Activated CD8-positive, alpha-beta memory T cell treated with anti-CD3 and anti-CD28 coated beads, Interleukin-2, amount 10 ng/mL, durations not matched to agents 7 days and 5 days (primary cell): ENCODE results near the gene IRGQ. TPM values are rescaled to one million over a fixed set of nuclear protein-coding genes. Genes with fewer than 3 reads are reported as not detected.
"Not testable (repeated sequence)": the region's sequence is repeated elsewhere in the genome, so short reads cannot be mapped to it uniquely, and the experiment has no call there.

Experiments
- ATAC-seq: fragments of 150-1000 bp; cut with Tn5 transposase; one replicate; pipeline ENCODE4 v1.10.0; 2021; ENCODE audit warnings: moderate library complexity
- CTCF ChIA-PET: fragments of 350-600 bp; sonication (Branson Sonifier 250); formaldehyde crosslinking; loops from one replicate; lab custom pipeline; 2021; ENCODE audit warnings: antibody characterized with exemption; lab: Charles Lee
- DNase-seq: peaks from one replicate; pipeline ENCODE4 v3.0.0-alpha.2; 2020
- H3K27ac Mint-ChIP-seq: one replicate; pipeline ENCODE4 v1.8.0; 2021; ENCODE audit warnings: mild to moderate bottlenecking, mixed read lengths
- H3K27me3 Mint-ChIP-seq: one replicate; pipeline ENCODE4 v1.8.0; 2021; ENCODE audit warnings: mixed read lengths
- H3K36me3 Mint-ChIP-seq: one replicate; pipeline ENCODE4 v1.8.0; 2021; ENCODE audit warnings: mild to moderate bottlenecking, mixed read lengths
- H3K4me1 Mint-ChIP-seq: one replicate; pipeline ENCODE4 v1.8.0; 2021; ENCODE audit warnings: mixed read lengths
- H3K4me3 Mint-ChIP-seq: one replicate; pipeline ENCODE4 v1.8.0; 2021; ENCODE audit warnings: mild to moderate bottlenecking, moderate library complexity, mixed read lengths
- H3K9me3 Mint-ChIP-seq: one replicate; pipeline ENCODE4 v1.8.0; 2022; ENCODE audit warnings: low read depth, mixed read lengths
- total RNA-seq, 2 experiments: library from RNA; stranded (reverse); gene quantifications; one replicate each; pipeline ENCODE4 v1.2.3, GENCODE V29; 2021

The IRGQ gene
- total RNA-seq, 2 experiments from 2014 or later: 12.9 to 23.0 TPM

- H3K4me1 Mint-ChIP-seq: peaks cover 11% of the 10 kb centered on the region
These were observed 41.5 kb downstream of the IRGQ start for GRCh38 chr19:43554317-43554895.

GRCh38 chr19:43553656-43554055 is 42.3 kb downstream of the IRGQ start:
- Mint-ChIP-seq H3K36me3 (peaks cover 16% of the 10 kb centered on the region), H3K4me3 (no peak overlapping the region), H3K9me3 (no peaks in the 10 kb centered on the region), H3K4me1 (peaks cover 11% of the 10 kb centered on the region), H3K27me3 (no peaks in the 10 kb centered on the region), H3K27ac (no peak overlapping the region)
- CTCF ChIA-PET: interaction anchor here (1.4 to 9.2 kb wide), 8 partner anchors 10 to 107 kb away, joined by 3 to 173 read pairs (median 15); partner anchors contain the start of genes IRGQ, PINLYP, XRCC1 and ZNF575
- DNase-seq (no peak), ATAC-seq (no peak)

More at GRCh38 chr19:43554317-43554895, 41.5 kb downstream of the IRGQ start:
- DNase-seq: no peak
- Mint-ChIP-seq H3K27me3 (no peaks in the 10 kb centered on the region), H3K36me3 (peaks cover 13% of the 10 kb centered on the region), H3K4me3 (no peak overlapping the region), H3K9me3 (no peaks in the 10 kb centered on the region), H3K27ac (peak overlapping the region; percentile 29)
- CTCF ChIA-PET: interaction anchor here (1.0 to 9.2 kb wide), 24 partner anchors 9 to 255 kb away, joined by 3 to 173 read pairs (median 8); partner anchors contain the start of genes IRGQ, PINLYP, SMG9 and XRCC1
- ATAC-seq: no peak

GRCh38 chr19:43552616-43553015 is 43.3 kb downstream of the IRGQ start:
- H3K4me3 Mint-ChIP-seq: no peak overlapping the region
- ATAC-seq: no peak
- no peak overlapping the region for H3K27ac Mint-ChIP-seq
- no peak for DNase-seq
- CTCF ChIA-PET: interaction anchor here (1.2 to 9.2 kb wide), 4 partner anchors 11 to 106 kb away, joined by 3 to 173 read pairs (median 4); partner anchors contain the start of genes IRGQ and ZNF576
- H3K9me3 Mint-ChIP-seq: no peaks in the 10 kb centered on the region
- H3K4me1 Mint-ChIP-seq: peaks cover 11% of the 10 kb centered on the region
- peaks cover 16% of the 10 kb centered on the region for H3K36me3 Mint-ChIP-seq
- H3K27me3 Mint-ChIP-seq: no peaks in the 10 kb centered on the region

DNA sequence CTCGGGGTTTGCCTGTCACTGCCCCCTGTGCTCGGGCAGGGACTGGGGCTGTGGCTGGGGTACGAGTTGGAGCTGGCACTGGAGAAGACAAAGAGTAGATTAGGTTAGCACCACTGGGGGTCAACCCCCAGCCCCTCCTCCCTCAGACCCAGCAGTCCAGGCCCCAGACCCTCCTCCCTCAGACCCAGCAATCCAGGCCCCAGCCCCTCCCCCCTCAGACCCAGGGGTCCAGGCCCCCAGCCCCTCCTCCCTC is 43.8 kb downstream of the IRGQ start:
- no peaks in the 10 kb centered on the region for H3K9me3 Mint-ChIP-seq
- no peaks in the 10 kb centered on the region for H3K27me3 Mint-ChIP-seq
- peaks cover 13% of the 10 kb centered on the region for H3K36me3 Mint-ChIP-seq
- H3K4me3 Mint-ChIP-seq: no peak overlapping the region
- DNase-seq (no peak), ATAC-seq (no peak)
- peaks cover 11% of the 10 kb centered on the region for H3K4me1 Mint-ChIP-seq
- CTCF ChIA-PET: interaction anchor here (1.2 to 9.2 kb wide), 3 partner anchors 16 to 105 kb away, joined by 4 to 173 read pairs (median 4); partner anchors contain the start of genes IRGQ and ZNF576
- no peak overlapping the region for H3K27ac Mint-ChIP-seq

GRCh38 chr19:43551399-43552197 is 44.3 kb downstream of the IRGQ start:
- no peak for DNase-seq
- H3K27ac Mint-ChIP-seq: no peak overlapping the region
- no peaks in the 10 kb centered on the region for H3K27me3 Mint-ChIP-seq
- H3K36me3 Mint-ChIP-seq: peaks cover 13% of the 10 kb centered on the region
- no peaks in the 10 kb centered on the region for H3K9me3 Mint-ChIP-seq
- no peak overlapping the region for H3K4me3 Mint-ChIP-seq
- no peak for ATAC-seq
- peaks cover 11% of the 10 kb centered on the region for H3K4me1 Mint-ChIP-seq
- CTCF ChIA-PET: interaction anchor here (0.6 to 9.2 kb wide), 4 partner anchors 15 to 105 kb away, joined by 4 to 173 read pairs (median 4); partner anchors contain the start of genes IRGQ and ZNF576

DNA sequence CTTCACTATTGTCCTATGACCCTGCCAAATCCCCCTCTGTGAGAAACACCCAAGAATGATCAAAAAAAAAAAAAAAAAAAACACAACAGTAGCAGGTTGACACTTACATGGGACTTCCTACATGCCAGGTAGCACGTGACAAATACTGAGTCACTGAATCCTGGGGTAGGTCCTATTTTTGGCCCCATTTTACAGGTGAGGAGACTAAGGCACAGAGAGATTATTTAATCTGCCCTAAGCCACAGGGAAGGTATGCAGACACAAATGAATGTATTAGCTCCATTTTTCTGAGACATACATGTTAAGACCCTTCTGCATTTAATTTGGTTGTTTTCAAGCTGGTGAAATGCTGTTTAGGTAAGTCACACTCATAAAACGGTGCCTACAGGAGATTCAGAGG is 47.2 kb downstream of the IRGQ start:
- no peaks in the 10 kb centered on the region for H3K9me3 Mint-ChIP-seq
- no peak for ATAC-seq
- H3K4me3 Mint-ChIP-seq: no peak overlapping the region
- peaks cover 8% of the 10 kb centered on the region for H3K36me3 Mint-ChIP-seq
- no peaks in the 10 kb centered on the region for H3K27me3 Mint-ChIP-seq
- CTCF ChIA-PET: interaction anchor here (2.0 kb wide), 1 partner anchor 13 kb away, joined by 4 read pairs; no protein-coding TSS in a partner anchor
- no peaks in the 10 kb centered on the region for H3K4me1 Mint-ChIP-seq
- H3K27ac Mint-ChIP-seq: no peak overlapping the region
- no peak for DNase-seq

DNA sequence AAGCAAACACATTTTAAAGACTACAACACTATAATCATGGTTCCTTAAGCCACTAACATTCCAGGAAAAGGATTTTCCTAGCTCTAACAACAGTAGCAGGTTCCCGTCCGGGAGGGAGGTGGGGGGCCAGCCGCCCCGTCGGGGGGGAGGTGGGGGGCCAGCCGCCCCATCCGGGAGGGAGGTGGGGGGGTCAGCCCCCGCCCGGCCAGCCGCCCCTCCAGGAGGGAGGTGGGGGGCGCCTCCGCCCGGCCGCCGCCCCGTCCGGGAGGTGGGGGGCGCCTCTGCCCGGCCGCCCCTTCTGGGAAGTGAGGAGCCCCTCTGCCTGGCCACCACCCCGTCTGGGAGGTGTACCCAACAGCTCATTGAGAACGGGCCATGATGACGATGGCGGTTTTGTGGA is 48.0 kb downstream of the IRGQ start:
- H3K9me3 Mint-ChIP-seq, H3K4me1 Mint-ChIP-seq, H3K4me3 Mint-ChIP-seq, H3K27me3 Mint-ChIP-seq, ATAC-seq, H3K27ac Mint-ChIP-seq, DNase-seq, CTCF ChIA-PET: not testable (repeated sequence)
- peaks cover 14% of the 10 kb centered on the region for H3K36me3 Mint-ChIP-seq

GRCh38 chr19:43546581-43546980 is 49.4 kb downstream of the IRGQ start:
- no peak overlapping the region for H3K4me3 Mint-ChIP-seq
- CTCF ChIA-PET: interaction anchor here (1.0 to 4.9 kb wide), 2 partner anchors 9 to 16 kb away, joined by 3 to 22 read pairs; no protein-coding TSS in a partner anchor
- H3K9me3 Mint-ChIP-seq: no peaks in the 10 kb centered on the region
- peaks cover 17% of the 10 kb centered on the region for H3K36me3 Mint-ChIP-seq
- DNase-seq: no peak
- ATAC-seq: no peak
- H3K27ac Mint-ChIP-seq: no peak overlapping the region
- H3K27me3 Mint-ChIP-seq: no peaks in the 10 kb centered on the region
- H3K4me1 Mint-ChIP-seq: no peaks in the 10 kb centered on the region

- Mint-ChIP-seq H3K4me1 (no peaks in the 10 kb centered on the region), H3K36me3 (peaks cover 18% of the 10 kb centered on the region), H3K9me3 (no peaks in the 10 kb centered on the region), H3K4me3 (no peak overlapping the region), H3K27me3 (no peaks in the 10 kb centered on the region), H3K27ac (no peak overlapping the region)
- CTCF ChIA-PET: interaction anchor here (1.5 to 4.9 kb wide), 2 partner anchors 9 to 48 kb away, joined by 5 to 22 read pairs; no protein-coding TSS in a partner anchor
- no peak for ATAC-seq
- DNase-seq: no peak
These were observed 50.0 kb downstream of the IRGQ start for GRCh38 chr19:43545981-43546380.

GRCh38 chr19:43545276-43545675 is 50.7 kb downstream of the IRGQ start:
- CTCF ChIA-PET: interaction anchor here (1.5 to 4.9 kb wide), 3 partner anchors 10 to 49 kb away, joined by 5 to 22 read pairs (median 6); no protein-coding TSS in a partner anchor
- DNase-seq (no peak), ATAC-seq (no peak)
- Mint-ChIP-seq H3K9me3 (no peaks in the 10 kb centered on the region), H3K27me3 (no peaks in the 10 kb centered on the region), H3K36me3 (peaks cover 23% of the 10 kb centered on the region), H3K4me1 (no peaks in the 10 kb centered on the region), H3K4me3 (no peak overlapping the region), H3K27ac (peak overlapping the region; percentile 1)

DNA sequence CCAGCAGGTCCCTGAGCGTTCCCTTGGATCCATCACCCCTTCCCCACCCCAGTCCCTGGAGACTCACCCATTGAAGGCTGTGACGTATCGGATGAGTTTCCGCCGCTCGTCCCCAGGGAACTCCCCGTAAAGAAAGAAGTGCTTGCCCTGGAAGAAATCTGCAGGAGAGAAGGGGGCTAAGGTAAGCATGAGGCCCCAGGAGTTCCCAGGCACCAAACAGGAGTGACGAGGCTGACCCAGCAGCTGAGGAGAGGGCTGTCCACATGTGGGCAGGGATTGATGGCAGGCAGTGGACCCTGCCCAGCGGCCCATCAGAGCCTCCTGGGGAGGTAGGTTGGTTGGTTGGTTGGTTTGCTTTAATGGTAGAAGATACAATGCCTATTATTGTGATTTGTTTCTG is 51.9 kb downstream of the IRGQ start:
- CTCF ChIA-PET: interaction anchor here (1.6 to 4.9 kb wide), 2 partner anchors 9 to 11 kb away, joined by 6 to 22 read pairs; no protein-coding TSS in a partner anchor
- no peak for ATAC-seq
- Mint-ChIP-seq H3K4me1 (no peaks in the 10 kb centered on the region), H3K36me3 (peaks cover 32% of the 10 kb centered on the region), H3K27me3 (no peaks in the 10 kb centered on the region), H3K4me3 (no peak overlapping the region), H3K27ac (no peak overlapping the region), H3K9me3 (peaks cover 3% of the 10 kb centered on the region)
- DNase-seq: no peak

- CTCF ChIA-PET: interaction anchor here (0.6 to 4.9 kb wide), 2 partner anchors 13 to 25 kb away, joined by 3 to 22 read pairs; no protein-coding TSS in a partner anchor
- no peak for DNase-seq
These were observed 53.8 kb downstream of the IRGQ start for GRCh38 chr19:43541920-43542650.

DNA sequence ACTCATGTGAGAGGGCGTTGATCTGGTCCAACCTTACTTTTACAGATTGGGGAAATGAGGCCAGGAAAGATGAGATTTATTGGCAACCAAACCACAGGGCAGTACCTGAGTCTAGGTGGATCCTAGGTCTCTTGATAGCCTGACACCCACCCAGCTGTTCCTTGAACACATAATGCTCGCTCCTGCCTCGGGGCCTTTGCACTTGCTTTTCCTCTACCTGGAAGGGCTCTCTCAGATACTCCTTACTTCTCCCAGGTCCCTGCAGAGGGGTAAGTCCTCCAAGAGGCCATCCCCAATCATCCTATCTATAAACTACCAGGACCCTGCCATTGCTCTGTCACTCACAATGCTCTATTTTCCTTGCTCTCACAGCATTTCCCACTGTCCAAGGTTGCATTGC is 55.6 kb downstream of the IRGQ start:
- no peak overlapping the region for H3K27ac Mint-ChIP-seq
- no peak for ATAC-seq
- no peak overlapping the region for H3K4me3 Mint-ChIP-seq
- H3K27me3 Mint-ChIP-seq: no peaks in the 10 kb centered on the region
- H3K36me3 Mint-ChIP-seq: peaks cover 44% of the 10 kb centered on the region
- DNase-seq: no peak
- H3K4me1 Mint-ChIP-seq: no peaks in the 10 kb centered on the region
- CTCF ChIA-PET: no interaction called here
- peaks cover 5% of the 10 kb centered on the region for H3K9me3 Mint-ChIP-seq

More at GRCh38 chr19:43541920-43542650, 53.8 kb downstream of the IRGQ start:
- H3K36me3 Mint-ChIP-seq: peaks cover 42% of the 10 kb centered on the region
- peaks cover 5% of the 10 kb centered on the region for H3K9me3 Mint-ChIP-seq
- no peaks in the 10 kb centered on the region for H3K4me1 Mint-ChIP-seq
- H3K27me3 Mint-ChIP-seq: no peaks in the 10 kb centered on the region
- no peak overlapping the region for H3K4me3 Mint-ChIP-seq
- H3K27ac Mint-ChIP-seq: no peak overlapping the region
- ATAC-seq: no peak
